22Rv1 (cell line): Measurements from ENCODE around the gene TRDMT1.

Source experiments
- ZFX ChIP-seq: fragments of 450-650 bp; IDR thresholded peaks from 2 replicates; pipeline ENCODE4 v1.6.1; 2017; ENCODE audit warnings: antibody characterized with exemption, borderline replicate concordance
- TF ChIP-seq, protein P1 (sequence below): fragments of 450-650 bp; IDR thresholded peaks from 2 replicates; pipeline ENCODE4 v1.5.1; 2017; ENCODE audit warnings: mild to moderate bottlenecking

DNA sequence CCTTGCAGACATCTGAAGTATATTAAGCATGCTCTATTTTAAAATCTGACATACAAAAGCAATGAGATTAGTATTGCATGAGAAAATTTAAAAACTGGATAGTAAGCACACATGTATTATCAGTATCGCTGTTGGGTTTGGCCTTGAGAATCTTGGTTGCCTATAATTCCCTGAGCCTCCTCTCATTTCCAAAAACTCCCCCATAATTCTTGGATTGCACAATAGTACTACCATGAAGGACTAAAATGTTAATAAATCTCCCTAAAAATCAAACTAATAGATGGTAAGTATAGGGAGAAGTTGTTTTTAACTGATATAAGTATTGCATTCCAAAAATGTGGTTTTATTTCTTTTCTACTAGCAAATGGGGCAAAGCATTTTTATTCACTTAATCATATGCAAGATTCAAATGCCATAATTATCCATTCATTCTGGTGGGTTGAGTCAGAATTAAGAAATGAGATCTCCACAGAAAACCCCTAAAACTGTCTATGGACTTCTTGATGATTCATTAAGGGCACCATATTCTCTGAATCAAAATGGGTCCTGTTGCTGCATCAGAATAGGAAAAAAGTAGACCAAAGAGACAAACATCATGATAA lies 16.3 kb upstream of the TRDMT1 start:
- TF ChIP-seq, protein P1, sequence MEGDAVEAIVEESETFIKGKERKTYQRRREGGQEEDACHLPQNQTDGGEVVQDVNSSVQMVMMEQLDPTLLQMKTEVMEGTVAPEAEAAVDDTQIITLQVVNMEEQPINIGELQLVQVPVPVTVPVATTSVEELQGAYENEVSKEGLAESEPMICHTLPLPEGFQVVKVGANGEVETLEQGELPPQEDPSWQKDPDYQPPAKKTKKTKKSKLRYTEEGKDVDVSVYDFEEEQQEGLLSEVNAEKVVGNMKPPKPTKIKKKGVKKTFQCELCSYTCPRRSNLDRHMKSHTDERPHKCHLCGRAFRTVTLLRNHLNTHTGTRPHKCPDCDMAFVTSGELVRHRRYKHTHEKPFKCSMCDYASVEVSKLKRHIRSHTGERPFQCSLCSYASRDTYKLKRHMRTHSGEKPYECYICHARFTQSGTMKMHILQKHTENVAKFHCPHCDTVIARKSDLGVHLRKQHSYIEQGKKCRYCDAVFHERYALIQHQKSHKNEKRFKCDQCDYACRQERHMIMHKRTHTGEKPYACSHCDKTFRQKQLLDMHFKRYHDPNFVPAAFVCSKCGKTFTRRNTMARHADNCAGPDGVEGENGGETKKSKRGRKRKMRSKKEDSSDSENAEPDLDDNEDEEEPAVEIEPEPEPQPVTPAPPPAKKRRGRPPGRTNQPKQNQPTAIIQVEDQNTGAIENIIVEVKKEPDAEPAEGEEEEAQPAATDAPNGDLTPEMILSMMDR: no peak
- TF ChIP-seq ZFX: no peak
